ENCODE measurements around the gene PHACTR1.

PHACTR1 gene

GRCh38 chr6:13049666-13050254 lies 333.2 kb downstream of the PHACTR1 start:
- no peak for TF ChIP-seq CREB5 (CRISPR knock-in tag; IDR thresholded peaks at IDR 0.05; ENCODE audit: low read depth)
- TF ChIP-seq PPARA (CRISPR knock-in tag; IDR thresholded peaks at IDR 0.05; ENCODE audit: borderline replicate concordance), result no peak
- TF ChIP-seq ZFP30 (CRISPR knock-in tag; IDR thresholded peaks at IDR 0.05), result no peak
- no peak for TF ChIP-seq BACH2 (CRISPR knock-in tag; IDR thresholded peaks at IDR 0.05; ENCODE audit: borderline replicate concordance)
- TF ChIP-seq ESRRG (CRISPR knock-in tag; IDR thresholded peaks at IDR 0.05), result no peak
- no peak for ATAC-seq

- ATAC-seq, result no peak
- TF ChIP-seq CREB5 (CRISPR knock-in tag; IDR thresholded peaks at IDR 0.05; ENCODE audit: low read depth), result no peak
- TF ChIP-seq POU6F1 (CRISPR knock-in tag; IDR thresholded peaks at IDR 0.05; ENCODE audit: borderline replicate concordance, low read depth), result no peak
Measured at GRCh38 chr6:13053006-13053461, 336.5 kb downstream of the PHACTR1 start.

GRCh38 chr6:13058051-13058450 lies 341.5 kb downstream of the PHACTR1 start:
- no peak for ATAC-seq

More at GRCh38 chr6:13058051-13058450, 341.5 kb downstream of the PHACTR1 start:
- TF ChIP-seq POU6F1 (CRISPR knock-in tag; IDR thresholded peaks at IDR 0.05; ENCODE audit: borderline replicate concordance, low read depth), result no peak
- TF ChIP-seq TSHZ2 (CRISPR knock-in tag; IDR thresholded peaks at IDR 0.05), result no peak
- TF ChIP-seq ARNTL (CRISPR knock-in tag; IDR thresholded peaks at IDR 0.05; ENCODE audit: borderline replicate concordance, low read depth), result no peak
- TF ChIP-seq ZFP3 (CRISPR knock-in tag; IDR thresholded peaks at IDR 0.05), result no peak
- TF ChIP-seq TCF4 (CRISPR knock-in tag; IDR thresholded peaks at IDR 0.05; ENCODE audit: borderline replicate concordance), result no peak
- no peak for TF ChIP-seq ISL1 (CRISPR knock-in tag; IDR thresholded peaks at IDR 0.05)
- no peak for TF ChIP-seq ZNF70 (CRISPR knock-in tag; IDR thresholded peaks at IDR 0.05)
- no peak for TF ChIP-seq PPARA (CRISPR knock-in tag; IDR thresholded peaks at IDR 0.05; ENCODE audit: borderline replicate concordance)
- TF ChIP-seq ZC3H10 (CRISPR knock-in tag; IDR thresholded peaks at IDR 0.05), result no peak
- TF ChIP-seq OSR1 (CRISPR knock-in tag; IDR thresholded peaks at IDR 0.05), result no peak
- TF ChIP-seq CREB5 (CRISPR knock-in tag; IDR thresholded peaks at IDR 0.05; ENCODE audit: low read depth), result no peak
- no peak for TF ChIP-seq RARB (CRISPR knock-in tag; IDR thresholded peaks at IDR 0.05)

Data from SK-N-SH treated with all-trans-retinoic acid at 6 μM for 48 hours (cell line).